ENCODE data around the gene BANK1. TPM values are rescaled to one million over a fixed set of nuclear protein-coding genes. Genes with fewer than 3 reads are reported as not detected.
A peak's percentile ranks its signal among the peaks of the same experiment; 100 is the strongest.

Gene BANK1
- polyA plus RNA-seq, 1 of the 3 experiments (the other 2 are of a cell fraction), result not detected

- Histone ChIP-seq H3F3A (replicated peaks; ENCODE audit: insufficient read depth) (no peaks in the 10 kb centered on the region), H3K27ac (ENCODE audit: low read depth in 2 of 2, low read length in 1 of 2) (no peak overlapping the region), H3K27me3 (ENCODE audit: insufficient read depth) (no peaks in the 10 kb centered on the region), H3K9me3 (no peaks in the 10 kb centered on the region), H3K9me2 (no peaks in the 10 kb centered on the region), H3K79me2 (ENCODE audit: insufficient read depth) (no peaks in the 10 kb centered on the region), H3K36me3 (replicated peaks in 1 of 2; ENCODE audit: control insufficient read depth in 1 of 2, insufficient read depth in 2 of 2, low read length in 1 of 2) (no peaks in the 10 kb centered on the region), H3K4me1 (ENCODE audit: control insufficient read depth in 1 of 2, insufficient read depth in 2 of 2, low read depth in 1 of 2, low read length in 1 of 2) (no peaks in the 10 kb centered on the region; a peak in 2 of 4 replicates), H3K4me3 (ENCODE audit: low read depth in 2 of 2, low read length in 1 of 2) (no peak overlapping the region), H4K20me1 (ENCODE audit: insufficient read depth) (no peaks in the 10 kb centered on the region), H2AFZ (ENCODE audit: low read depth) (no peak overlapping the region), H3K4me2 (no peak overlapping the region), H3K9ac (no peak overlapping the region)
- TF ChIP-seq FOXJ3 (CRISPR knock-in tag; IDR thresholded peaks at IDR 0.05) (no peak), CTCF (IDR thresholded peaks at IDR 0.05) (no peak), TCF12 (IDR thresholded peaks at IDR 0.05) (no peak), FOSL2 (IDR thresholded peaks at IDR 0.05; ENCODE audit: borderline replicate concordance, low read depth) (no peak)
- POLR2A ChIA-PET, result no interaction called here
- CTCF ChIA-PET, result no interaction called here
- no peak for DNase-seq
- 92% methylated on average over 5 of the region's 5 CpGs for WGBS (ENCODE audit: low lambda C conversion rate)
These were observed 197.2 kb downstream of the BANK1 start for GRCh38 chr4:101987623-101988243.

- Histone ChIP-seq H3K9me3 (no peaks in the 10 kb centered on the region), H3K79me2 (ENCODE audit: insufficient read depth) (no peaks in the 10 kb centered on the region), H2AFZ (ENCODE audit: low read depth) (no peak overlapping the region), H3K9me2 (no peaks in the 10 kb centered on the region), H3K36me3 (replicated peaks in 1 of 2; ENCODE audit: control insufficient read depth in 1 of 2, insufficient read depth in 2 of 2, low read length in 1 of 2) (no peaks in the 10 kb centered on the region), H3K4me3 (ENCODE audit: low read depth in 2 of 2, low read length in 1 of 2) (no peak overlapping the region), H3K9ac (no peak overlapping the region), H4K20me1 (ENCODE audit: insufficient read depth) (no peaks in the 10 kb centered on the region), H3K4me2 (no peak overlapping the region), H3K27me3 (ENCODE audit: insufficient read depth) (no peaks in the 10 kb centered on the region), H3K27ac (ENCODE audit: low read depth in 2 of 2, low read length in 1 of 2) (no peak overlapping the region), H3F3A (replicated peaks; ENCODE audit: insufficient read depth) (no peaks in the 10 kb centered on the region), H3K4me1 (ENCODE audit: control insufficient read depth in 1 of 2, insufficient read depth in 2 of 2, low read depth in 1 of 2, low read length in 1 of 2) (peaks cover 0 to 2% of the 10 kb centered on the region in 2 experiments; a peak in 2 of 4 replicates)
- ChIA-PET CTCF (interaction anchor here (0.7 to 1.4 kb wide), 2 partner anchors 18 to 35 kb away, joined by 3 to 4 read pairs; no protein-coding TSS in a partner anchor), POLR2A (no interaction called here)
- peak; percentile 12; the same call in 1 of the 2 replicates for TF ChIP-seq PBX3 (IDR thresholded peaks at IDR 0.05)
- TF ChIP-seq FOSL2 (IDR thresholded peaks at IDR 0.05; ENCODE audit: borderline replicate concordance, low read depth), result no peak
- TF ChIP-seq MEF2A (IDR thresholded peaks at IDR 0.05; ENCODE audit: borderline replicate concordance, low read depth), result no peak
- peak; percentile 33; the same call in 1 of the 2 replicates for TF ChIP-seq TCF12 (IDR thresholded peaks at IDR 0.05)
- WGBS (ENCODE audit: low lambda C conversion rate), result 87% methylated on average over 3 of the region's 3 CpGs
- DNase-seq, result no peak
These were observed 199.0 kb downstream of the BANK1 start for GRCh38 chr4:101989551-101989950.

GRCh38 chr4:101992446-101992845 is 201.9 kb downstream of the BANK1 start:
- no peaks in the 10 kb centered on the region for H3K36me3 ChIP-seq (replicated peaks in 1 of 2; ENCODE audit: control insufficient read depth in 1 of 2, insufficient read depth in 2 of 2, low read length in 1 of 2)
- WGBS (ENCODE audit: low lambda C conversion rate), result 95% methylated on average over 2 of the region's 2 CpGs
- TF ChIP-seq GABPA (IDR thresholded peaks at IDR 0.05; ENCODE audit: low read depth) (no peak), TEAD4 (IDR thresholded peaks at IDR 0.05; ENCODE audit: borderline replicate concordance, insufficient read depth) (no peak), TCF12 (IDR thresholded peaks at IDR 0.05) (no peak), JUND (IDR thresholded peaks at IDR 0.05) (no peak)

More at GRCh38 chr4:101992446-101992845, 201.9 kb downstream of the BANK1 start:
- H4K20me1 ChIP-seq (ENCODE audit: insufficient read depth), result no peaks in the 10 kb centered on the region
- H3K9ac ChIP-seq, result no peak overlapping the region
- no peak overlapping the region for H3K27ac ChIP-seq (ENCODE audit: low read depth in 2 of 2, low read length in 1 of 2)
- no peaks in the 10 kb centered on the region for H3K9me3 ChIP-seq
- CTCF ChIA-PET, result interaction anchor here (0.6 kb wide), 1 partner anchor 1381 kb away, joined by 3 read pairs; no protein-coding TSS in a partner anchor
- no peak overlapping the region for H3K4me3 ChIP-seq (ENCODE audit: low read depth in 2 of 2, low read length in 1 of 2)
- no peak for DNase-seq
- H2AFZ ChIP-seq (ENCODE audit: low read depth), result no peak overlapping the region
- H3K79me2 ChIP-seq (ENCODE audit: insufficient read depth), result no peaks in the 10 kb centered on the region
- peaks cover 0 to 2% of the 10 kb centered on the region in 2 experiments; a peak in 2 of 4 replicates for H3K4me1 ChIP-seq (ENCODE audit: control insufficient read depth in 1 of 2, insufficient read depth in 2 of 2, low read depth in 1 of 2, low read length in 1 of 2)
- no peaks in the 10 kb centered on the region for H3K27me3 ChIP-seq (ENCODE audit: insufficient read depth)
- POLR2A ChIA-PET, result no interaction called here
- no peak overlapping the region for H3K4me2 ChIP-seq
- no peaks in the 10 kb centered on the region for H3K9me2 ChIP-seq
- no peaks in the 10 kb centered on the region for H3F3A ChIP-seq (replicated peaks; ENCODE audit: insufficient read depth)
